ENCODE measurements around the gene TGIF1.

Gene TGIF1

GRCh38 chr18:3461704-3462103 is 11.7 kb downstream of the TGIF1 start:
- Histone ChIP-seq H3K36me3 (ENCODE audit: control insufficient read depth, insufficient read depth, low read length) (no peaks in the 10 kb centered on the region), H3K79me2 (no peaks in the 10 kb centered on the region), H3K9ac (no peak overlapping the region), H3K4me3 (ENCODE audit: low read depth, low read length) (no peak overlapping the region), H3K4me1 (no peaks in the 10 kb centered on the region), H3K27ac (no peak overlapping the region), H3K9me3 (ENCODE audit: control insufficient read depth, low read length) (no peaks in the 10 kb centered on the region), H3K4me2 (ENCODE audit: low read length) (no peak overlapping the region), H3K27me3 (ENCODE audit: control insufficient read depth, insufficient read depth, low read length) (no peaks in the 10 kb centered on the region), H2AFZ (no peak overlapping the region)
- no peak for TF ChIP-seq CTCF (IDR thresholded peaks at IDR 0.05)

- H3K27ac ChIP-seq = no peak overlapping the region
- no peaks in the 10 kb centered on the region for H3K4me1 ChIP-seq
- no peaks in the 10 kb centered on the region for H3K79me2 ChIP-seq
- no peaks in the 10 kb centered on the region for H3K36me3 ChIP-seq (ENCODE audit: control insufficient read depth, insufficient read depth, low read length)
- no peak overlapping the region for H3K4me2 ChIP-seq (ENCODE audit: low read length)
- no peak overlapping the region for H3K4me3 ChIP-seq (ENCODE audit: low read depth, low read length)
- H3K9me3 ChIP-seq (ENCODE audit: control insufficient read depth, low read length) = no peaks in the 10 kb centered on the region
- no peak for TF ChIP-seq CTCF (IDR thresholded peaks at IDR 0.05)
- no peak overlapping the region for H3K9ac ChIP-seq
- no peak overlapping the region for H2AFZ ChIP-seq
- no peaks in the 10 kb centered on the region for H3K27me3 ChIP-seq (ENCODE audit: control insufficient read depth, insufficient read depth, low read length)
Observed at GRCh38 chr18:3463051-3463450, 13.1 kb downstream of the TGIF1 start.

GRCh38 chr18:3466045-3466444 is 16.1 kb downstream of the TGIF1 start:
- H3K27me3 ChIP-seq (ENCODE audit: control insufficient read depth, insufficient read depth, low read length) = no peaks in the 10 kb centered on the region
- H3K9ac ChIP-seq = no peak overlapping the region
- H3K36me3 ChIP-seq (ENCODE audit: control insufficient read depth, insufficient read depth, low read length) = no peaks in the 10 kb centered on the region
- no peak overlapping the region for H3K4me2 ChIP-seq (ENCODE audit: low read length)
- H3K79me2 ChIP-seq = no peaks in the 10 kb centered on the region
- no peaks in the 10 kb centered on the region for H3K4me1 ChIP-seq
- no peak overlapping the region for H2AFZ ChIP-seq
- no peak overlapping the region for H3K4me3 ChIP-seq (ENCODE audit: low read depth, low read length)
- H3K27ac ChIP-seq = no peak overlapping the region
- no peak for TF ChIP-seq CTCF (IDR thresholded peaks at IDR 0.05)
- H3K9me3 ChIP-seq (ENCODE audit: control insufficient read depth, low read length) = no peaks in the 10 kb centered on the region

- H3K4me1 ChIP-seq = no peaks in the 10 kb centered on the region
- no peak for TF ChIP-seq CTCF (IDR thresholded peaks at IDR 0.05)
- H2AFZ ChIP-seq = no peak overlapping the region
- H3K9me3 ChIP-seq (ENCODE audit: control insufficient read depth, low read length) = no peaks in the 10 kb centered on the region
- no peaks in the 10 kb centered on the region for H3K79me2 ChIP-seq
- H3K4me3 ChIP-seq (ENCODE audit: low read depth, low read length) = no peak overlapping the region
- H3K36me3 ChIP-seq (ENCODE audit: control insufficient read depth, insufficient read depth, low read length) = no peaks in the 10 kb centered on the region
- no peak overlapping the region for H3K27ac ChIP-seq
- H3K4me2 ChIP-seq (ENCODE audit: low read length) = no peak overlapping the region
- no peak overlapping the region for H3K9ac ChIP-seq
- H3K27me3 ChIP-seq (ENCODE audit: control insufficient read depth, insufficient read depth, low read length) = no peaks in the 10 kb centered on the region
Observed at GRCh38 chr18:3466872-3467271, 16.9 kb downstream of the TGIF1 start.

GRCh38 chr18:3468066-3468705 is 18.2 kb downstream of the TGIF1 start:
- H3K36me3 ChIP-seq (ENCODE audit: control insufficient read depth, insufficient read depth, low read length) = no peaks in the 10 kb centered on the region
- H3K79me2 ChIP-seq = no peaks in the 10 kb centered on the region
- no peak for TF ChIP-seq CTCF (IDR thresholded peaks at IDR 0.05)
- no peak overlapping the region for H3K27ac ChIP-seq
- no peaks in the 10 kb centered on the region for H3K4me1 ChIP-seq
- H3K4me2 ChIP-seq (ENCODE audit: low read length) = no peak overlapping the region
- H3K4me3 ChIP-seq (ENCODE audit: low read depth, low read length) = no peak overlapping the region
- no peaks in the 10 kb centered on the region for H3K27me3 ChIP-seq (ENCODE audit: control insufficient read depth, insufficient read depth, low read length)
- no peak overlapping the region for H2AFZ ChIP-seq
- H3K9me3 ChIP-seq (ENCODE audit: control insufficient read depth, low read length) = no peaks in the 10 kb centered on the region
- no peak overlapping the region for H3K9ac ChIP-seq

Data from parathyroid adenoma (tissue), 2 donors.